ENCODE measurements around the gene MUC13. TPM values are rescaled to one million over a fixed set of nuclear protein-coding genes. Genes with fewer than 3 reads are reported as not detected.

Gene MUC13
- polyA plus RNA-seq, 1 donor from 2014 or later, result not detected

DNA sequence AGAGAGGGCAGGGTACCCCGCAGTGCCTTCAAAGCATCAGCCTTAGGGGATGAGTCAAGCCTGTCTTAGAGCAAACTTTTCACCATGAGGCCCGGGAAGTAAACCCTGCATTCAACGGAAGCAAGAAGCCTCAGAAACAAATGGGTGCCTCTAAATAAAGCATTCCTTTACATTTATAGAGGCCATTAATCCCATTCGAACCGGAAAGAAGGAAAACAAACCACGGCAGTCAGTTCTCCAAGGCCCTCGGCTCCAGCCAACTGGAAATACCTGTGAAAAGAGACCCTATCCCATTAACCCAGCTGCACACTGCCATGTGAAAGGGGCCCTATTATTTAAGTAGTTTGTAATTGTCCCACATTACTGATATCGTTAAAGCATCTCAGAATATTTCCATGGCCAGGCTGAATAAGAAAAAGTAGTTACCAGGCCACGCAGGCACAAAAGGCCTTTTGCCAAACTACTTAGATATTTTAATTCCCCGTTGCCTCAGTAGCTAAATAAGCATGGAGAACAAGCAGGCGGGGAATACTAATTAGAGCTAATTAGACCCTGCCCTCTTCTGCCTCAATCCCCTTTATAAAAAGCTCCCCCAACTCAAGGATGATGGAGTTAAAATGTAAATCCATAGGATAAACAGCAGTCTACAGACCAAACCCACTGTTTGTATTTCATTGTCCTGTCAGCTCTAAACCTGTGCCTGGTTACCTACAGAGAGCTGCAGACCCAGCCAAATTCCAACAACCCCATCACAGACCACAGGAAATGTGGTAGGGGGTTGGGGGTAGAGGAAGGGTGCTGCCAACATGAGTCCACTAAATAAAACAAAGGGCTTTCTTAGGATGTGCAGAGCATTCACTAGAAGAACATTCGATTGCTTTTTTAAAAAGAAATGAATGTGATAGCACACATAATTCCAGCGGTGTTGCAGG lies 51.5 kb downstream of the MUC13 start:
- no peaks in the 10 kb centered on the region for H4K20me1 ChIP-seq (ENCODE audit: insufficient read depth)
- no peak overlapping the region for H3K4me3 ChIP-seq (ENCODE audit: low read length)
- H3K79me2 ChIP-seq (replicated peaks; ENCODE audit: insufficient read depth, low read length), result no peaks in the 10 kb centered on the region
- no peak overlapping the region for H2AFZ ChIP-seq (ENCODE audit: low read depth, low read length)
- no peaks in the 10 kb centered on the region for H3K9me3 ChIP-seq (ENCODE audit: low read length)
- H3K4me2 ChIP-seq (ENCODE audit: low read length), result no peak overlapping the region
- no peak overlapping the region for H3K9ac ChIP-seq (ENCODE audit: low read length)
- H3K9me2 ChIP-seq (ENCODE audit: insufficient read depth, low read length), result no peaks in the 10 kb centered on the region
- TF ChIP-seq POLR2AphosphoS5 (IDR thresholded peaks at IDR 0.05), result no peak
- no peak for TF ChIP-seq EP300 (conservative IDR thresholded peaks at IDR 0.05; ENCODE audit: poor library complexity, severe bottlenecking)
- TF ChIP-seq, protein P1, sequence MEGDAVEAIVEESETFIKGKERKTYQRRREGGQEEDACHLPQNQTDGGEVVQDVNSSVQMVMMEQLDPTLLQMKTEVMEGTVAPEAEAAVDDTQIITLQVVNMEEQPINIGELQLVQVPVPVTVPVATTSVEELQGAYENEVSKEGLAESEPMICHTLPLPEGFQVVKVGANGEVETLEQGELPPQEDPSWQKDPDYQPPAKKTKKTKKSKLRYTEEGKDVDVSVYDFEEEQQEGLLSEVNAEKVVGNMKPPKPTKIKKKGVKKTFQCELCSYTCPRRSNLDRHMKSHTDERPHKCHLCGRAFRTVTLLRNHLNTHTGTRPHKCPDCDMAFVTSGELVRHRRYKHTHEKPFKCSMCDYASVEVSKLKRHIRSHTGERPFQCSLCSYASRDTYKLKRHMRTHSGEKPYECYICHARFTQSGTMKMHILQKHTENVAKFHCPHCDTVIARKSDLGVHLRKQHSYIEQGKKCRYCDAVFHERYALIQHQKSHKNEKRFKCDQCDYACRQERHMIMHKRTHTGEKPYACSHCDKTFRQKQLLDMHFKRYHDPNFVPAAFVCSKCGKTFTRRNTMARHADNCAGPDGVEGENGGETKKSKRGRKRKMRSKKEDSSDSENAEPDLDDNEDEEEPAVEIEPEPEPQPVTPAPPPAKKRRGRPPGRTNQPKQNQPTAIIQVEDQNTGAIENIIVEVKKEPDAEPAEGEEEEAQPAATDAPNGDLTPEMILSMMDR (IDR thresholded peaks at IDR 0.05; ENCODE audit: poor library complexity, severe bottlenecking), result no peak
- TF ChIP-seq, protein P2, sequence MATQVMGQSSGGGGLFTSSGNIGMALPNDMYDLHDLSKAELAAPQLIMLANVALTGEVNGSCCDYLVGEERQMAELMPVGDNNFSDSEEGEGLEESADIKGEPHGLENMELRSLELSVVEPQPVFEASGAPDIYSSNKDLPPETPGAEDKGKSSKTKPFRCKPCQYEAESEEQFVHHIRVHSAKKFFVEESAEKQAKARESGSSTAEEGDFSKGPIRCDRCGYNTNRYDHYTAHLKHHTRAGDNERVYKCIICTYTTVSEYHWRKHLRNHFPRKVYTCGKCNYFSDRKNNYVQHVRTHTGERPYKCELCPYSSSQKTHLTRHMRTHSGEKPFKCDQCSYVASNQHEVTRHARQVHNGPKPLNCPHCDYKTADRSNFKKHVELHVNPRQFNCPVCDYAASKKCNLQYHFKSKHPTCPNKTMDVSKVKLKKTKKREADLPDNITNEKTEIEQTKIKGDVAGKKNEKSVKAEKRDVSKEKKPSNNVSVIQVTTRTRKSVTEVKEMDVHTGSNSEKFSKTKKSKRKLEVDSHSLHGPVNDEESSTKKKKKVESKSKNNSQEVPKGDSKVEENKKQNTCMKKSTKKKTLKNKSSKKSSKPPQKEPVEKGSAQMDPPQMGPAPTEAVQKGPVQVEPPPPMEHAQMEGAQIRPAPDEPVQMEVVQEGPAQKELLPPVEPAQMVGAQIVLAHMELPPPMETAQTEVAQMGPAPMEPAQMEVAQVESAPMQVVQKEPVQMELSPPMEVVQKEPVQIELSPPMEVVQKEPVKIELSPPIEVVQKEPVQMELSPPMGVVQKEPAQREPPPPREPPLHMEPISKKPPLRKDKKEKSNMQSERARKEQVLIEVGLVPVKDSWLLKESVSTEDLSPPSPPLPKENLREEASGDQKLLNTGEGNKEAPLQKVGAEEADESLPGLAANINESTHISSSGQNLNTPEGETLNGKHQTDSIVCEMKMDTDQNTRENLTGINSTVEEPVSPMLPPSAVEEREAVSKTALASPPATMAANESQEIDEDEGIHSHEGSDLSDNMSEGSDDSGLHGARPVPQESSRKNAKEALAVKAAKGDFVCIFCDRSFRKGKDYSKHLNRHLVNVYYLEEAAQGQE (IDR thresholded peaks at IDR 0.05; ENCODE audit: borderline replicate concordance), result no peak
- TF ChIP-seq RAD21 (conservative IDR thresholded peaks at IDR 0.05), result no peak
- TF ChIP-seq MXI1 (conservative IDR thresholded peaks at IDR 0.05; ENCODE audit: poor library complexity, severe bottlenecking), result no peak
- no peak for TF ChIP-seq EZH2 (IDR thresholded peaks at IDR 0.05; ENCODE audit: borderline replicate concordance, insufficient read depth, low read length, poor library complexity, severe bottlenecking)
- TF ChIP-seq TAF1 (IDR thresholded peaks at IDR 0.05; ENCODE audit: low read depth), result no peak
- TF ChIP-seq SMC3 (conservative IDR thresholded peaks at IDR 0.05; ENCODE audit: poor library complexity), result no peak
- H3K36me3 ChIP-seq (ENCODE audit: insufficient read depth, low read length), result no peaks in the 10 kb centered on the region
- no peaks in the 10 kb centered on the region for H3F3A ChIP-seq (ENCODE audit: insufficient read depth, low read length, poor library complexity, severe bottlenecking)
- peaks cover 49% of the 10 kb centered on the region for H3K27me3 ChIP-seq (ENCODE audit: insufficient read depth, low read depth, low read length)
- H3K27ac ChIP-seq (ENCODE audit: low read length), result no peak overlapping the region

DNA sequence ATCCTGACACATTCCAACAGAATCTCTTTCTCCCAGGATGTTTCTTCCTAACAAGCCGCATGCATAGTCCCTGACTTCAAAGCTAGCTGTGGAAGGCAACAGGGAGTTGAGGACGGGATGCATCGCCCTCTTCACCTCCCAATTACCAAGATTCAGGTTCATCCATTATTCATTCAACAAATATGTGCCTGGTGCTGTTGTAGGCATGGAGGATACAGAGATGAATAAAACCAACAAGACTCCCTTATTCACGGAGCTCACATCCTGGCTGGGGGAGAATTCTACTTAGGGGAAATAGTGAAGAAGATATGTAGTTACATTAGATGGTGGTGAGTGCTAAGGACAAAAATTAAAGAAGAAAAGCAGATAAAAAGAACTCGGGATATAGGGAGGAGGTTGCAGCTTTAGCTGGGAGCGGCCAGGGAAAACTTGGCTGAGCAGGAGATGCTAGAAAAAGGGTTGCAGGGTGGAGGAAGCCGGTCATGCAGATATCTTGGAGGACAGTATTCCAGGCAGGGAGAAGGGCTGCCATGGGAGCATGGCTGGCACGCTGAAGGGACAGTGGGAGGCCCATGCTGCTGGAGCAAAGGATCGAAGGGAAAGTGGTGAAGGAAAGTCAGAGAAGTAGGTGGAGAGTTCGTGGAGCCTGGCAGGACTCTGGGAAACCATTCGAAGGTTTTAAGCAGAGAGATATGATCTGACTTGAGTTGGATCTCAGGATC lies 52.4 kb downstream of the MUC13 start:
- Histone ChIP-seq H3K27me3 (ENCODE audit: insufficient read depth, low read depth, low read length) (peaks cover 40% of the 10 kb centered on the region), H3K9me2 (ENCODE audit: insufficient read depth, low read length) (no peaks in the 10 kb centered on the region), H3K27ac (ENCODE audit: low read length) (no peak overlapping the region), H3K4me3 (ENCODE audit: low read length) (no peak overlapping the region), H4K20me1 (ENCODE audit: insufficient read depth) (no peaks in the 10 kb centered on the region), H3K79me2 (replicated peaks; ENCODE audit: insufficient read depth, low read length) (no peaks in the 10 kb centered on the region), H2AFZ (ENCODE audit: low read depth, low read length) (no peak overlapping the region), H3K4me2 (ENCODE audit: low read length) (no peak overlapping the region), H3K9ac (ENCODE audit: low read length) (no peak overlapping the region), H3F3A (ENCODE audit: insufficient read depth, low read length, poor library complexity, severe bottlenecking) (no peaks in the 10 kb centered on the region), H3K9me3 (ENCODE audit: low read length) (no peaks in the 10 kb centered on the region), H3K36me3 (ENCODE audit: insufficient read depth, low read length) (no peaks in the 10 kb centered on the region)
- no peak for TF ChIP-seq POLR2AphosphoS5 (IDR thresholded peaks at IDR 0.05)
- TF ChIP-seq EZH2 (IDR thresholded peaks at IDR 0.05; ENCODE audit: borderline replicate concordance, insufficient read depth, low read length, poor library complexity, severe bottlenecking), result no peak
- TF ChIP-seq, protein P1 (IDR thresholded peaks at IDR 0.05; ENCODE audit: poor library complexity, severe bottlenecking), result no peak
- TF ChIP-seq TAF1 (IDR thresholded peaks at IDR 0.05; ENCODE audit: low read depth), result no peak
- no peak for TF ChIP-seq MXI1 (conservative IDR thresholded peaks at IDR 0.05; ENCODE audit: poor library complexity, severe bottlenecking)

All from neural cell (in vitro differentiated cells).